Subcutaneous adipose tissue (tissue), 4 donors: Measurements from ENCODE around the gene MED13L. TPM values are rescaled to one million over a fixed set of nuclear protein-coding genes. Genes with fewer than 3 reads are reported as not detected.

Source experiments
- total RNA-seq, 4 donors: library from RNA; depleted of rRNA; stranded (reverse); fragments of >200 nt; gene quantifications; one replicate each; pipeline ENCODE4 v1.1.0, GENCODE V29; 2016
- TF ChIP-seq, protein P1 (sequence below): fragments of 450-650 bp; IDR thresholded peaks from one replicate; pipeline ENCODE4 v1.5.1; 2016; ENCODE audit warnings: low read depth, mild to moderate bottlenecking, control low read depth, antibody characterized with exemption, moderate library complexity

The MED13L gene
- total RNA-seq, 4 donors from 2014 or later = 164 to 285 (median 225) TPM

DNA sequence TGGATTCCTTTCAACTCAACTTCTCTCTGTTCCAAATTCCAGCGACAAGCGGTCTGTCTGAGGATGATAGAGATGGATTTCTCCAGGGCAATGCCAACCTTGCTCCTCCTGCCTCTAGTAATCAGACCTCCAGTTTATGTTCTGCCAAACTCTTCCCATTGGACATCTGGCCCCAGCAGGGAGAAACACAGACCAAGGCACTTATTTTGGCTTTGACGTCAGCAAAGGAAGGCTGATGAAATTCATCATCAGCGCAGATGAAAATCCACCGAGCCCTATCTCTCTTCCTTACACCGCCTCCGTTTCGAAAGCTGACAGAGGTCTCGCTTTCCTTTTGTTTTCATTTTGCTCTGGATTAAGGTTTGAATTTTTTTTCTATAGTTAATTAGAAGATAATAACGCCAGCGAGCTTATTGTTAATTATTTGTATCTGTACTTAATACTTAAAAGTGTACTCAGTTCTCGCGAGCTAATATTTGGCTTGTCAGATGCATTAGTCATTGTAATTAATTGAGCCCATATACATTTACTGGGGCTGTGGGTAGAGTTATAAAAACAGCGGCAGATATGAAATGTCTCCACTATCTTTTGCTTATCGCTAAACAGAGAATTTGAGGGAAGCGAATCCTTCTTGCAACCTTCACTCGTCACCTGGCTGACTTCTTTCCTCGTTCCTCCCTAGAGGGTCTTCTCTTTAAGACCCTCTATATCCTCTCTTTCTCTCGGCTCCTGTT is 35.9 kb upstream of the MED13L start:
- TF ChIP-seq, protein P1, sequence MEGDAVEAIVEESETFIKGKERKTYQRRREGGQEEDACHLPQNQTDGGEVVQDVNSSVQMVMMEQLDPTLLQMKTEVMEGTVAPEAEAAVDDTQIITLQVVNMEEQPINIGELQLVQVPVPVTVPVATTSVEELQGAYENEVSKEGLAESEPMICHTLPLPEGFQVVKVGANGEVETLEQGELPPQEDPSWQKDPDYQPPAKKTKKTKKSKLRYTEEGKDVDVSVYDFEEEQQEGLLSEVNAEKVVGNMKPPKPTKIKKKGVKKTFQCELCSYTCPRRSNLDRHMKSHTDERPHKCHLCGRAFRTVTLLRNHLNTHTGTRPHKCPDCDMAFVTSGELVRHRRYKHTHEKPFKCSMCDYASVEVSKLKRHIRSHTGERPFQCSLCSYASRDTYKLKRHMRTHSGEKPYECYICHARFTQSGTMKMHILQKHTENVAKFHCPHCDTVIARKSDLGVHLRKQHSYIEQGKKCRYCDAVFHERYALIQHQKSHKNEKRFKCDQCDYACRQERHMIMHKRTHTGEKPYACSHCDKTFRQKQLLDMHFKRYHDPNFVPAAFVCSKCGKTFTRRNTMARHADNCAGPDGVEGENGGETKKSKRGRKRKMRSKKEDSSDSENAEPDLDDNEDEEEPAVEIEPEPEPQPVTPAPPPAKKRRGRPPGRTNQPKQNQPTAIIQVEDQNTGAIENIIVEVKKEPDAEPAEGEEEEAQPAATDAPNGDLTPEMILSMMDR = no peak

DNA sequence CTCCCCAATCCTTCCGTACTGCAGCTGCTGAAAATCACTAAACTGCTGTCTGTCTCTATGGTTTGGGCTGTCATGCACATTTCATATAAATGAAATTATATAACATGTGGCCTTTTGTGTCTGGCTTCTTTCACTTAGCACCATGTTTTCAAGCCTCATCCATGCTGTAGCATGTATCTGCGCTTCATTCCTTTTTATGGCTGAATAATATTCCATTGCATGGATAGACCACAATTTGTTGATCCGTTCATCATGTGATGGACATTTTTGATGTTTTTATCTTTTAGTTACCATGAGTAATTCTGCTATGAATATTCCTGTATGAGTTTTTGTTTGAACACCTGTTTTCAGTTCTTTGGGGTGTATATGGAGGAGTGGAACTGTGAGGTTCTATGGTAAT is 32.6 kb upstream of the MED13L start:
- TF ChIP-seq, protein P1 = no peak

DNA sequence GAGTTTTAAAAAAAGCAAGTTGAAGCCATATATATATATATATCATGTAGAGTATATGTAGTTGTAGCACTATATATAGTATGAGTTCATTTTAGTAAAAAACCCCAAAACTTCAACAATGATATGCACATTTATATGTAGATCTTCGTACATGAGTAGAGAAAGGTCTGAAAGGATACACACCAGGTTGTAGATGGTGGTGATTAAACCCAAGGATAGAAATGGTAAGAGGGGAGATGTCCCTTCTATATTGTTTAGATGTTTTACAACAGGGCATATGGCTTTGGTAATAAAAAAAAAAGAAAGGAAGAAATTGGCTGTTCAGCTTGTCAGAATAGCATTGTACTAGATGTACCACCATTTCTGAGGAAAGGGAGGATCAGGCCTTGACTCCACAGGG is 31.9 kb upstream of the MED13L start:
- TF ChIP-seq, protein P1 = no peak

DNA sequence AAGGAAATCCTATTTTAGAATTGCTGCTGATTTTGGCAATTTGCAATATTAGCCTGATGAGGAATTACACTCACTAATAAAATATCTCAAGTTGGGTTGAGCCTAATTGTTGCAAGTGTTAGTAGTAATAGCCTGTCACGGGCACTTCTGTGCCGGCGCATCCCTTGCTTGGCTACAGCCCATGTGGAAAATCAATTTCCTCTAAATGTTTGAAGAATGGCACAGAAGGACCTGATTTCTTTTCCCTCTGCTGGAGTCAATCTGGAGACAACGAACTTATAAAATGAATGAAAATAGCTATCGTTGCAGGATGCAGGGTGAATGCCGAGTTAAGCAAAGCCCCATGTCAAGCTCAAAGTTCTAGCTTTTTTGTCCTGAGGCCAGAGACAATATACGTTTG is 31.2 kb upstream of the MED13L start:
- TF ChIP-seq, protein P1 = no peak

DNA sequence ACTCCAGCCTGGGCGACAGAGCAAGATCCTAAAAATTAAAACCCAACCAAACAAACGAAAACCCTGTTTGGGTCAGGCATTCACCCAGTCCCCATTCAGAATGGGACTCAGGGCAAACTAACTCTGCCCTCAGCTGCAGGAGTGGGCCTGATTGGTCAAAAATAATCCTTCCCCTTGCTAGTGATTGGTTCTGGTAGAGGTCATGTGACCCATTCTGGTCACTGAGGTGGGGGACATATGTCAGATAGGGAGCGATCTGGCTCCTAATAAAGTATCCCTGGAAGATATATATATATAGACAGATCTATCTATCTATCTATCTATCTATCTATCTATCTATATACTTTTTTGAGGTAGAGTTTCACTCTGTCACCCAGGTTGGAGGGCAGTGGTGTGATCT is 29.5 kb upstream of the MED13L start:
- TF ChIP-seq, protein P1 = no peak

DNA sequence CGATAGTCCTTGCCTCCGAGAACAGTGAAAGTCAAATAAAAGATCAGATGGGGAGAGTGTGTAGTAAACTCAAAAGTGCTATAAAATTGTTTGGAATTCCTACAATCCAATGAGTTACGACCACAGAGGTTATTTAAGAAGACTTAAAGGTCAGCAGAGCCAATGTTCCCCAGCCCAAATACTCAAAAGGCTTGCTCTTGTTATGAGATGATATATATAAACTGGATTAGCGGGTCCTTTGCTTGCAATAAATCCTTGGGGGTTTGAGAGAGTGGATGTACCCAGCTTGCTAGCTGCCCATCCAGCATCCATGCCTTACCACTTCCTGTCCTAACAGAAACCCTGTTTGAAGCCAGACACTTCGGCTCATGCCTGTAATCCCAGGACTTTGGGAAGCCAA is 29.0 kb upstream of the MED13L start:
- TF ChIP-seq, protein P1 = no peak

DNA sequence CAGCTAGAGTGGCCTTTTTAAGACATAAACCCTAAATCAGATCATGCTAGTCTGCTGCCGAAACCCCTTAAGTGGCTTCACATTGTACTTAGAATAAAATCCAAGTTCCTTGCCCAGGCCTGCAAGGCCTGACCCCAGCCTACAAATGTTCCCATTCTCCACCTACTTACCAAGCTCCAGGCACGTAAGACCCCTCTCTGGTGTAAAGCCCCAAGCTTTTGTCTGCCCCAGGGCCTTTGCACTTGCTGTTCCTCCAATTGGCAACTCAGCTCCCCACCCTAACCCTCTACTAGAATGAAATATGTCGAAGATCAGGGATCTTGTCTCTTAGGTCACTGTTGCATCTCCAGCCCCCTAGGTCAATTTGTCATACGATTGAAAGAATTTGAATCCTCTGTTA is 27.1 kb upstream of the MED13L start:
- TF ChIP-seq, protein P1 = no peak
